HUES64 (cell line): Measurements from ENCODE around the gene PRPF19.

Source experiments
- H3K27ac ChIP-seq: 2 replicates; pipeline ENCODE4 v1.7.0; 2013; ENCODE audit warnings: low read depth, low read length, inconsistent platforms
- H3K27me3 ChIP-seq: 2 replicates; pipeline ENCODE4 v1.6.1; 2013; ENCODE audit warnings: mild to moderate bottlenecking, low read length; ENCODE audit not compliant: insufficient read depth
- H3K36me3 ChIP-seq: 2 replicates; pipeline ENCODE4 v1.6.1; 2013; ENCODE audit warnings: mild to moderate bottlenecking, low read length; ENCODE audit not compliant: insufficient read depth
- H3K4me1 ChIP-seq: 2 replicates; pipeline ENCODE4 v1.6.1; 2013; ENCODE audit warnings: mild to moderate bottlenecking, low read length, moderate library complexity; ENCODE audit not compliant: insufficient read depth
- H3K4me3 ChIP-seq: 2 replicates; pipeline ENCODE4 v1.5.1; 2013; ENCODE audit warnings: mild to moderate bottlenecking, low read length, moderate library complexity
- H3K9ac ChIP-seq: 2 replicates; pipeline ENCODE4 v1.6.1; 2013; ENCODE audit warnings: mild to moderate bottlenecking, low read depth, low read length
- H3K9me3 ChIP-seq: 2 replicates; pipeline ENCODE4 v1.6.1; 2013; ENCODE audit warnings: low read depth, low read length; ENCODE audit not compliant: insufficient read depth
- WGBS: fragments of 150-250, 120-280 bp; methylation state at CpG from one replicate; pipeline ENCODE4 v1.1.7; 2013; ENCODE audit warnings: missing lambda C conversion rate; 5-methylcytosine and 5-hydroxymethylcytosine counted together

PRPF19 gene

GRCh38 chr11:60900673-60901404, 5.5 kb downstream of the PRPF19 start:
- Histone ChIP-seq H3K27ac (no peak overlapping the region), H3K4me3 (no peak overlapping the region), H3K9ac (no peak overlapping the region), H3K4me1 (peaks cover 8% of the 10 kb centered on the region), H3K27me3 (no peaks in the 10 kb centered on the region), H3K36me3 (peaks cover 86% of the 10 kb centered on the region), H3K9me3 (no peaks in the 10 kb centered on the region)
- 94% methylated on average over 13 of the region's 13 CpGs for WGBS

DNA sequence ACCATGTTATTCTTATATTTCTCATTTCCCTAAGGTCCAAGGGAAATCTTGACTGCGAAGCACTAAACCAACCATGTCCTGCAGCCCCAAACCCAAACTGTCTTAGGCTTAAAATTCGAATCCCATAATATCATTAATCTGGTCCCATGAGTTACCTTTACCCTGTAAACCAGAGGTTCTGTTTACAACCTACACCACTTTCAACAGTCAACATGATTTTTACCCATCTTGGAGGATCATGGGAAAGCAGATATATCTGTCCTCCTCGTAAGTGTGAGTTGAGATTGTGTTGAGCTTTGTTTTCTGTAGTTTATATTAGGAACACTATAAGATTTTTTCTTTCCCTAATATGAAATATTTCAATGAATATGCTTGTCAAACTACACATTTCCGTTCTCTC, 6.4 kb downstream of the PRPF19 start:
- H3K27ac ChIP-seq: no peak overlapping the region
- H3K9me3 ChIP-seq: no peaks in the 10 kb centered on the region
- no peak overlapping the region for H3K4me3 ChIP-seq
- peaks cover 94% of the 10 kb centered on the region for H3K36me3 ChIP-seq
- H3K9ac ChIP-seq: no peak overlapping the region
- peaks cover 3% of the 10 kb centered on the region for H3K4me1 ChIP-seq
- WGBS: 75% methylated on average over 3 of the region's 4 CpGs
- H3K27me3 ChIP-seq: no peaks in the 10 kb centered on the region

- no peak overlapping the region for H3K9ac ChIP-seq
- H3K27ac ChIP-seq: no peak overlapping the region; the same call in 1 of the 2 replicates
- WGBS: 64% methylated on average over 10 of the region's 12 CpGs
- H3K36me3 ChIP-seq: peaks cover 99% of the 10 kb centered on the region
- H3K4me1 ChIP-seq: no peaks in the 10 kb centered on the region
- H3K9me3 ChIP-seq: no peaks in the 10 kb centered on the region
- no peak overlapping the region for H3K4me3 ChIP-seq
- no peaks in the 10 kb centered on the region for H3K27me3 ChIP-seq
Measured at GRCh38 chr11:60899046-60899936, 7.1 kb downstream of the PRPF19 start.

DNA sequence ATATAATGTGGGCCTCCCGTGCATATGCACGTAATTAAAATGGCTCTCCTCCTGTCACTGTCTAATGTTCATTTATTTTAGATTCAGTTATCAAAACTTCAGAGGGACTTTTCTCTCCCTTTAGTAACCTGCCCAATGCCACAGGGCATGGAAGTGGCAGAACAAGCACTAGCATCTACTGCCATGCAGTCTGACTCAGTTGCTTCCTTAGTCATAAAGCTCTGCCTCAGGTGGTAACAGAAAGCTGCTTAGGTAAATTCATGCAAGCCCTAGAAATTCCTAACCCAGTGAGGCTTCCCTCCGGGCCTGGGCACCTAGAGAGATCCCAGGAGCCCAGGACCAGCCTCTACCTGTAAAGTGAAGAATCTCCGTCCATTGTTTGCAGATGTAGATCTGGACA, 8.9 kb downstream of the PRPF19 start:
- 94% methylated on average over 4 of the region's 4 CpGs for WGBS
- Histone ChIP-seq H3K27ac (no peak overlapping the region), H3K27me3 (no peaks in the 10 kb centered on the region), H3K4me1 (no peaks in the 10 kb centered on the region), H3K4me3 (no peak overlapping the region), H3K36me3 (peaks cover 98% of the 10 kb centered on the region), H3K9me3 (no peaks in the 10 kb centered on the region), H3K9ac (no peak overlapping the region)

- 99% methylated on average over 4 of the region's 5 CpGs for WGBS
Measured at GRCh38 chr11:60895687-60896086, 10.7 kb downstream of the PRPF19 start.

GRCh38 chr11:60891103-60891741, 15.2 kb downstream of the PRPF19 start:
- Histone ChIP-seq H3K9ac (no peak overlapping the region), H3K27ac (no peak overlapping the region)

More at GRCh38 chr11:60895687-60896086, 10.7 kb downstream of the PRPF19 start:
- Histone ChIP-seq H3K36me3 (peaks cover 96% of the 10 kb centered on the region), H3K9ac (no peak overlapping the region), H3K4me3 (no peak overlapping the region), H3K9me3 (no peaks in the 10 kb centered on the region), H3K27ac (no peak overlapping the region), H3K27me3 (no peaks in the 10 kb centered on the region), H3K4me1 (no peaks in the 10 kb centered on the region)

DNA sequence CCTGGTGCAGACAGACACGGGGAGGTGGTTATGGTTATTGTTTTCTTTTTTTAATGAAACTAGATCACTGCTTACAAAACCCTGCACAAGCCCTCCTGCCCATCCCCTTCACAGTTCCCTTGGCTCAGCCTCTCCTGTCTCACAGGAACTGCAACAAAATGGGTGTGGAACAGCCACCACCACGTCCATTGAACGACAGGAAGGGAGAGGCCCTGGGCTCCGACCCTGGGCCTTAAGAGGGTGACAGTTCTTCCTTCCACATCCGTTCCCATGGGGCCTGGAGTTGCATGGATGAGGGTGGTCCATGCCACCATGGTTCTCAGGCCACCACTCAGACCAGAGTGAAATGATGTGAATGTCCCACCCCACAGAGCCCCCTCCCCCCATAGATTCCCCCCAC, 15.7 kb downstream of the PRPF19 start:
- no peak overlapping the region for H3K9ac ChIP-seq
- 94% methylated on average over 4 of the region's 5 CpGs for WGBS
- no peaks in the 10 kb centered on the region for H3K27me3 ChIP-seq
- no peak overlapping the region for H3K4me3 ChIP-seq
- H3K9me3 ChIP-seq: no peaks in the 10 kb centered on the region
- no peaks in the 10 kb centered on the region for H3K4me1 ChIP-seq
- peaks cover 60% of the 10 kb centered on the region for H3K36me3 ChIP-seq
- no peak overlapping the region for H3K27ac ChIP-seq

More at GRCh38 chr11:60891103-60891741, 15.2 kb downstream of the PRPF19 start:
- Histone ChIP-seq H3K9me3 (no peaks in the 10 kb centered on the region), H3K4me3 (no peak overlapping the region), H3K36me3 (peaks cover 65% of the 10 kb centered on the region), H3K27me3 (no peaks in the 10 kb centered on the region), H3K4me1 (no peaks in the 10 kb centered on the region)
- 97% methylated on average over 7 of the region's 7 CpGs for WGBS

GRCh38 chr11:60889869-60890311, 16.5 kb downstream of the PRPF19 start:
- Histone ChIP-seq H3K4me1 (no peaks in the 10 kb centered on the region), H3K9me3 (no peaks in the 10 kb centered on the region), H3K27me3 (no peaks in the 10 kb centered on the region), H3K9ac (no peak overlapping the region), H3K36me3 (peaks cover 51% of the 10 kb centered on the region), H3K27ac (no peak overlapping the region), H3K4me3 (no peak overlapping the region)
- WGBS: 83% methylated on average over 6 of the region's 6 CpGs

DNA sequence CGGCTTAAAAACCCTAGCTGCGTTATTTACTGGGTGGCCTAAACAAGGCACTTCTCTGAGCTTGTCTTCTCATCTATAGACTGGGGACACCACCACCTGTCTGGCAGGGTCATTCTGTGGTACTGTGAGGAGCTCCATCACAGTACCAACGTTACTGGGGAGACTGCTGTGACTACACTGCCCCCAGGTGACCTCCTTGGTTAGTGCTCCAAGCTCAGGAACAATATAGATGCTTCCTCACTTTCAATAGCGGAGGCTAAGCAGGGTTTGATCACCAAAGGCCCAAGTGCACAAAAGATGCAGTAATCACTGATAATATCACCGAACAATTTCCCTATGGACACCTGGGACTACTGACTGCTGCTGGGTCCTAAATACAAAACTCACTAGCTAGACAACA, 18.8 kb downstream of the PRPF19 start:
- H3K27ac ChIP-seq: no peak overlapping the region
- 74% methylated on average over 5 of the region's 5 CpGs for WGBS
- H3K9me3 ChIP-seq: no peaks in the 10 kb centered on the region
- H3K4me1 ChIP-seq: no peaks in the 10 kb centered on the region
- H3K4me3 ChIP-seq: no peak overlapping the region
- no peaks in the 10 kb centered on the region for H3K27me3 ChIP-seq
- H3K36me3 ChIP-seq: peaks cover 29% of the 10 kb centered on the region
- H3K9ac ChIP-seq: no peak overlapping the region

- Histone ChIP-seq H3K27ac (no peak overlapping the region), H3K9me3 (no peaks in the 10 kb centered on the region), H3K36me3 (peaks cover 10% of the 10 kb centered on the region), H3K4me3 (no peak overlapping the region), H3K4me1 (no peaks in the 10 kb centered on the region), H3K27me3 (no peaks in the 10 kb centered on the region), H3K9ac (no peak overlapping the region)
- WGBS: 95% methylated on average over 8 of the region's 8 CpGs
Measured at GRCh38 chr11:60880643-60881282, 25.6 kb downstream of the PRPF19 start.
